ENCODE measurements around the gene IFI27.

- TF ChIP-seq, protein P1, sequence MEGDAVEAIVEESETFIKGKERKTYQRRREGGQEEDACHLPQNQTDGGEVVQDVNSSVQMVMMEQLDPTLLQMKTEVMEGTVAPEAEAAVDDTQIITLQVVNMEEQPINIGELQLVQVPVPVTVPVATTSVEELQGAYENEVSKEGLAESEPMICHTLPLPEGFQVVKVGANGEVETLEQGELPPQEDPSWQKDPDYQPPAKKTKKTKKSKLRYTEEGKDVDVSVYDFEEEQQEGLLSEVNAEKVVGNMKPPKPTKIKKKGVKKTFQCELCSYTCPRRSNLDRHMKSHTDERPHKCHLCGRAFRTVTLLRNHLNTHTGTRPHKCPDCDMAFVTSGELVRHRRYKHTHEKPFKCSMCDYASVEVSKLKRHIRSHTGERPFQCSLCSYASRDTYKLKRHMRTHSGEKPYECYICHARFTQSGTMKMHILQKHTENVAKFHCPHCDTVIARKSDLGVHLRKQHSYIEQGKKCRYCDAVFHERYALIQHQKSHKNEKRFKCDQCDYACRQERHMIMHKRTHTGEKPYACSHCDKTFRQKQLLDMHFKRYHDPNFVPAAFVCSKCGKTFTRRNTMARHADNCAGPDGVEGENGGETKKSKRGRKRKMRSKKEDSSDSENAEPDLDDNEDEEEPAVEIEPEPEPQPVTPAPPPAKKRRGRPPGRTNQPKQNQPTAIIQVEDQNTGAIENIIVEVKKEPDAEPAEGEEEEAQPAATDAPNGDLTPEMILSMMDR (conservative IDR thresholded peaks at IDR 0.05; ENCODE audit: low read length), result no peak
- no peak for TF ChIP-seq EZH2phosphoT487 (IDR thresholded peaks at IDR 0.05; ENCODE audit: borderline replicate concordance)
These were observed 16.3 kb downstream of the IFI27 start for GRCh38 chr14:94126800-94127199.
